Bronchial epithelial cell (primary cell): ENCODE results near the gene F11. TPM values are rescaled to one million over a fixed set of nuclear protein-coding genes. Genes with fewer than 3 reads are reported as not detected.

ENCODE experiments used
- DNase-seq: peaks from one replicate; pipeline ENCODE4 v3.0.0-alpha.2; 2010; ENCODE audit warnings: low read depth
- FAIRE-seq: peaks from 2 replicates; lab custom pipeline; 2011; peaks lifted over from hg19 to GRCh38; lab: Jason Lieb, UNC
- H3K27me3 ChIP-seq: 2 replicates; pipeline ENCODE4 v1.5.1; 2011; ENCODE audit warnings: low read length; ENCODE audit not compliant: control insufficient read depth, insufficient read depth
- H3K36me3 ChIP-seq: 2 replicates; pipeline ENCODE4 v1.5.1; 2011; ENCODE audit warnings: low read length; ENCODE audit not compliant: control insufficient read depth, insufficient read depth
- H3K4me3 ChIP-seq: 2 replicates; pipeline ENCODE4 v1.5.1; 2011; ENCODE audit warnings: mild to moderate bottlenecking, low read depth, low read length, control low read depth
- CTCF ChIP-seq: IDR thresholded peaks from 2 replicates; pipeline ENCODE4 v1.5.1; 2011; ENCODE audit warnings: mild to moderate bottlenecking, moderate library complexity, low read length, control low read depth, inconsistent platforms; ENCODE audit not compliant: insufficient read depth, severe bottlenecking
- total RNA-seq: library from RNA; depleted of rRNA; stranded (reverse); fragments of >200 nt; gene quantifications from 2 replicates; pipeline ENCODE4 v1.2.1, GENCODE V29; 2014

F11 gene
- total RNA-seq, 1 donor from 2014 or later, result not detected

- no peak for TF ChIP-seq CTCF
- DNase-seq (no peak), FAIRE-seq (no peak)
- Histone ChIP-seq H3K36me3 (no peaks in the 10 kb centered on the region), H3K4me3 (no peak overlapping the region), H3K27me3 (no peaks in the 10 kb centered on the region)
Observed at GRCh38 chr4:186226521-186227189, 39.3 kb upstream of the F11 start.

- Histone ChIP-seq H3K4me3 (no peak within 1 kb of the TSS), H3K27me3 (no peaks in the 10 kb centered on the region), H3K36me3 (no peaks in the 10 kb centered on the region)
- no peak for TF ChIP-seq CTCF
- DNase-seq, result peak; percentile 27
- no peak for FAIRE-seq
Observed at GRCh38 chr4:186227221-186227620, 38.8 kb upstream of the F11 start, which contains the start of gene KLKB1. Gene KLKB1, plus strand, starts transcription at chr4:186227507. Its CDS starts 689 bp downstream, at chr4:186228196.

GRCh38 chr4:186227744-186228513 is 38.1 kb upstream of the F11 start:
- no peak for FAIRE-seq

GRCh38 chr4:186228514-186228894 is 37.5 kb upstream of the F11 start:
- no peaks in the 10 kb centered on the region for H3K36me3 ChIP-seq
- no peak overlapping the region for H3K4me3 ChIP-seq
- no peak for TF ChIP-seq CTCF
- no peaks in the 10 kb centered on the region for H3K27me3 ChIP-seq
- FAIRE-seq, result no peak
- DNase-seq, result no peak

More at GRCh38 chr4:186227744-186228513, 38.1 kb upstream of the F11 start:
- Histone ChIP-seq H3K36me3 (no peaks in the 10 kb centered on the region), H3K4me3 (no peak overlapping the region), H3K27me3 (no peaks in the 10 kb centered on the region)
- no peak for TF ChIP-seq CTCF
- peak; percentile 15 for DNase-seq

GRCh38 chr4:186234367-186234766 is 31.6 kb upstream of the F11 start:
- no peak overlapping the region for H3K4me3 ChIP-seq
- TF ChIP-seq CTCF, result no peak
- H3K36me3 ChIP-seq, result no peaks in the 10 kb centered on the region
- no peaks in the 10 kb centered on the region for H3K27me3 ChIP-seq
- FAIRE-seq (no peak), DNase-seq (no peak)
